Activated T-cell treated with anti-CD3 and anti-CD28 coated beads, Interleukin-2, amount 50 U/mL, for 24 hours (primary cell): ENCODE data around the gene ZNF148.

Experiments
- DNase-seq: peaks from one replicate; pipeline ENCODE4 v3.0.0-alpha.2; 2020
- H3K27ac Mint-ChIP-seq: 2 replicates; pipeline ENCODE4 v1.8.0; 2020; ENCODE audit warnings: mild to moderate bottlenecking, mixed read lengths
- H3K27me3 Mint-ChIP-seq: 2 replicates; pipeline ENCODE4 v1.8.0; 2020; ENCODE audit warnings: mixed read lengths
- H3K36me3 Mint-ChIP-seq: 2 replicates; pipeline ENCODE4 v1.8.0; 2020; ENCODE audit warnings: low read depth, mixed read lengths
- H3K4me1 Mint-ChIP-seq: 2 replicates; pipeline ENCODE4 v1.8.0; 2020; ENCODE audit warnings: low read depth, mixed read lengths
- H3K4me3 Mint-ChIP-seq: 2 replicates; pipeline ENCODE4 v1.8.0; 2020; ENCODE audit warnings: mild to moderate bottlenecking, moderate library complexity, mixed read lengths
- H3K9me3 Mint-ChIP-seq: 2 replicates; pipeline ENCODE4 v1.8.0; 2020; ENCODE audit warnings: mixed read lengths

The ZNF148 gene

DNA sequence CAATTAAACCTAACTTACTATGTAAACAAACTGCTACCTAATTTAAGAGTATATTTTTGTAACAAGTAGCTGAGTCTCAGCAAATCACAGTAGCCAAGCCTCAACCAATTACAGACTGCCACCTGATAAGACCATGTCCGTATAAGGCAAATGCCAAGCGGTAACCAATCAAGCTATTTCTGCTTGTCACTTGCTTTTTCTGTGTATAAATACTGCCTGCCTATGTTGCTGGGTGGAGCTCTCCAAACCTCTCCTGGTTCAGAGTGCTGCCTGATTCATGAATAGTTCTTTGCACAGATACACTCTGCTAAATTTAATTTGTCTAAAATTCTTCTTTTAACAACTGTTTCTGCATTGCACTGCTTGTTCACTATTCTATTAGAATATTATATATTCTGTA, 42.6 kb downstream of the ZNF148 start:
- no peaks in the 10 kb centered on the region for H3K27me3 Mint-ChIP-seq

GRCh38 chr3:125331243-125331642, 43.9 kb downstream of the ZNF148 start:
- Mint-ChIP-seq H3K27ac (no peak overlapping the region), H3K36me3 (peaks cover 44% of the 10 kb centered on the region), H3K9me3 (peaks cover 14% of the 10 kb centered on the region), H3K27me3 (no peaks in the 10 kb centered on the region), H3K4me1 (peaks cover 33% of the 10 kb centered on the region), H3K4me3 (no peak overlapping the region)
- no peak for DNase-seq

More for the DNA sequence above, 42.6 kb downstream of the ZNF148 start:
- Mint-ChIP-seq H3K4me1 (peaks cover 42% of the 10 kb centered on the region), H3K36me3 (peaks cover 38% of the 10 kb centered on the region), H3K9me3 (peaks cover 14% of the 10 kb centered on the region), H3K4me3 (no peak overlapping the region), H3K27ac (no peak overlapping the region)
- no peak for DNase-seq

GRCh38 chr3:125326957-125327356, 48.2 kb downstream of the ZNF148 start:
- no peaks in the 10 kb centered on the region for H3K27me3 Mint-ChIP-seq
- peaks cover 14% of the 10 kb centered on the region for H3K4me1 Mint-ChIP-seq
- no peaks in the 10 kb centered on the region for H3K9me3 Mint-ChIP-seq
- no peak overlapping the region for H3K27ac Mint-ChIP-seq
- peaks cover 66% of the 10 kb centered on the region for H3K36me3 Mint-ChIP-seq
- H3K4me3 Mint-ChIP-seq: no peak overlapping the region
- no peak for DNase-seq

GRCh38 chr3:125325746-125326145, 49.4 kb downstream of the ZNF148 start:
- H3K36me3 Mint-ChIP-seq: peaks cover 61% of the 10 kb centered on the region
- H3K4me3 Mint-ChIP-seq: no peak overlapping the region
- H3K4me1 Mint-ChIP-seq: peaks cover 6% of the 10 kb centered on the region
- DNase-seq: no peak
- no peak overlapping the region for H3K27ac Mint-ChIP-seq
- H3K27me3 Mint-ChIP-seq: no peaks in the 10 kb centered on the region
- H3K9me3 Mint-ChIP-seq: no peaks in the 10 kb centered on the region

- Mint-ChIP-seq H3K36me3 (peaks cover 63% of the 10 kb centered on the region), H3K27ac (no peak overlapping the region), H3K4me1 (peaks cover 9% of the 10 kb centered on the region), H3K27me3 (no peaks in the 10 kb centered on the region), H3K4me3 (no peak overlapping the region), H3K9me3 (no peaks in the 10 kb centered on the region)
- DNase-seq: no peak
Observed at GRCh38 chr3:125324341-125324740, 50.8 kb downstream of the ZNF148 start.

DNA sequence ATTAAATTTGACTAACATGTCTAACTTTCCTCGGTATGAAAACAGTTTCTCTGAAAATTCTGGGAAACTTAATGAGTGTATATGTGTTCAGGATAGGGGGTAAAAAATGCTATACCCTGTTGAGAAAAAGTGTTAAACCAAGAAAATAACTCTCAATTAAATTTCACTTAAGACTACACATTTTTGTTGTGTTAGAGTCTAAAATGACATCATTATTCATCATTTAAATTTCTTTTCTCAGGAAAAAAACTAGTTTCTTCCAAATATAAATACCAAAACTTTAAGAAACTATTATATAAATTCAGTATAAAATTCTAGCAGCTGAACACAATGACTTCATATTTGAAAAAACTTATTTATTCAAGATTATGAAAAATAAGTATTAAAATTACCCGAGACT, 52.2 kb downstream of the ZNF148 start:
- Mint-ChIP-seq H3K4me1 (peaks cover 17% of the 10 kb centered on the region), H3K27ac (no peak overlapping the region), H3K36me3 (peaks cover 64% of the 10 kb centered on the region), H3K9me3 (peaks cover 2% of the 10 kb centered on the region), H3K4me3 (no peak overlapping the region), H3K27me3 (no peaks in the 10 kb centered on the region)
- no peak for DNase-seq

DNA sequence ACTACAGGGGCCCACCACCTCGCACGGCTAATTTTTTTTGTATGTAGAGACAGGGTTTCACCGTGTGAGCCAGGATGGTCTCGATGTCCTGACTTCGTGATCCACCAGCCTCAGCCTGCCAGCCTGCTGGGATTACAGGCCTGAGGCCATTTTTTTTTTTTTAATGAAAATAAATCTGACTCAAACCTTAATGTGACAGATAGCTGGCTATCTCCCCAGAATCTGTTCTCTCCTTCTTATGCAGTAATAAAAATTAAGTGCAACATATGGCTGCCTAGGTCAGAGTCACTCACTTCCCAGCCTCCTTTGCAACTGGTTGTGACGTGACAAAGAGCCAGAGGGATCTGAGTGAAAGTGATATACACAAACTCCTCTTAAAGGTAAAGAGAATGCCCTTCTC, 53.0 kb downstream of the ZNF148 start:
- Mint-ChIP-seq H3K4me3 (no peak overlapping the region), H3K36me3 (peaks cover 62% of the 10 kb centered on the region), H3K27ac (no peak overlapping the region), H3K27me3 (no peaks in the 10 kb centered on the region), H3K4me1 (peaks cover 20% of the 10 kb centered on the region), H3K9me3 (peaks cover 2% of the 10 kb centered on the region)
- DNase-seq: no peak

GRCh38 chr3:125319765-125320164, 55.4 kb downstream of the ZNF148 start:
- Mint-ChIP-seq H3K4me1 (peaks cover 25% of the 10 kb centered on the region), H3K9me3 (peaks cover 5% of the 10 kb centered on the region), H3K27ac (no peak overlapping the region), H3K36me3 (peaks cover 57% of the 10 kb centered on the region), H3K4me3 (no peak overlapping the region), H3K27me3 (no peaks in the 10 kb centered on the region)
- DNase-seq: no peak

- peaks cover 5% of the 10 kb centered on the region for H3K9me3 Mint-ChIP-seq
- no peaks in the 10 kb centered on the region for H3K27me3 Mint-ChIP-seq
- no peak overlapping the region for H3K27ac Mint-ChIP-seq
- peaks cover 29% of the 10 kb centered on the region for H3K4me1 Mint-ChIP-seq
- DNase-seq: no peak
- no peak overlapping the region for H3K4me3 Mint-ChIP-seq
- peaks cover 59% of the 10 kb centered on the region for H3K36me3 Mint-ChIP-seq
Observed at GRCh38 chr3:125318871-125319270, 56.3 kb downstream of the ZNF148 start.

DNA sequence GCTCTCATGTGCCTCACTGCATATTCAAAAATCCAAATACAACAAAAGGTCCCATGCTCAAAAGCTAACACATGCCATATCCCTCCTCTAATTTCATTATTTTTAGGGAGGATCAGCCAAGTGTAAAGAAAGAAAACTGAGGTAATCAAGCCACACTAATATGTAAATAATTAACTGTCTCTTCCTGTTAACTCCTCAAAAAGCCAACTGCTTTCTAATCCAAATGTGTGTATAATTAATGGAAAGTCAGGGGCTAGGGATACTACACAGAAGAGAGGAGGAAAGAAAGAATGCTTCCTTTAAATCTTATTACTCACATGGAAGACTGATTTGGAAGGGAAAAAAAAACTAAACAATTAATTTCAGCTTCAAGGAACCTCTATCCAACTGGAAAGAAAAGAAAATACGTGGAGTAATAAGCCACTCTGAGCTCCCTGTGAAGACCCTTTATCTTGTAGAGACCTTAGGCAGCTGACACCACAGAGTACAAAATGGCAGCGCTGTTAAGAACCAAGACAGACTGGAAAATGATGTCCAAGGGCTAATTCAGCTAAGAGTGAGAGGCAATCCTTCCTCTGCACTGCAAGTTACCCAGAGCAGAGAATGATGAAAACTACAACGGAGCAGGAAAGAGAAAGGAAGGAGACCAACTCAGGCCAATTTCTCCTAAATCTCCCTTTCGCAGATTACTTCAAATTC, 56.8 kb downstream of the ZNF148 start:
- peaks cover 31% of the 10 kb centered on the region for H3K4me1 Mint-ChIP-seq
- H3K27ac Mint-ChIP-seq: no peak overlapping the region

GRCh38 chr3:125317761-125318160, 57.4 kb downstream of the ZNF148 start:
- H3K9me3 Mint-ChIP-seq: peaks cover 5% of the 10 kb centered on the region
- no peak overlapping the region for H3K27ac Mint-ChIP-seq
- peaks cover 58% of the 10 kb centered on the region for H3K36me3 Mint-ChIP-seq
- no peak overlapping the region for H3K4me3 Mint-ChIP-seq
- no peak for DNase-seq
- H3K4me1 Mint-ChIP-seq: peaks cover 34% of the 10 kb centered on the region
- H3K27me3 Mint-ChIP-seq: no peaks in the 10 kb centered on the region

More for the DNA sequence above, 56.8 kb downstream of the ZNF148 start:
- Mint-ChIP-seq H3K4me3 (no peak overlapping the region), H3K9me3 (peaks cover 5% of the 10 kb centered on the region), H3K36me3 (peaks cover 57% of the 10 kb centered on the region), H3K27me3 (no peaks in the 10 kb centered on the region)
- no peak for DNase-seq

DNA sequence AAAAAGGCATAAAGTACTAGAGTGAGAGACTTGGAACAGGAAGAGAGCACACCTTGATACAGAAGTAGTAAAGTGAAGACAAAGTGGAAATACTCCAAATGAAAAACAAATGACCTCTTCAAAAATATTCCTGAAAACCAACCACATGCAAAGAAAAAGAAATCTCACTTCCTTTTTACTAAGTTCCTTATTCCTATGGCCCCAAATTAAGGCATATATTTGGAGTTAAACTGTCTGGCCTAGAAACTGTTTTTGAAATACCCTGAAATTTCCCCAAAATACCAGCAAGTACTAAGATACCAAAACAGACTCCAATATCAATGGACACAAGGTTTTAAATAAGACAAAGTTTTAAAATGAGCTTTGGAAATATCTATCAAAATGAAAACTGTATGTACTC, 58.2 kb downstream of the ZNF148 start:
- DNase-seq: no peak

GRCh38 chr3:125316246-125316645, 58.9 kb downstream of the ZNF148 start:
- Mint-ChIP-seq H3K4me3 (no peak overlapping the region), H3K9me3 (peaks cover 5% of the 10 kb centered on the region), H3K36me3 (peaks cover 64% of the 10 kb centered on the region), H3K27ac (no peak overlapping the region), H3K27me3 (no peaks in the 10 kb centered on the region), H3K4me1 (peaks cover 46% of the 10 kb centered on the region)
- no peak for DNase-seq

More for the DNA sequence above, 58.2 kb downstream of the ZNF148 start:
- Mint-ChIP-seq H3K9me3 (peaks cover 5% of the 10 kb centered on the region), H3K27me3 (no peaks in the 10 kb centered on the region), H3K36me3 (peaks cover 58% of the 10 kb centered on the region), H3K4me3 (no peak overlapping the region), H3K4me1 (peaks cover 39% of the 10 kb centered on the region), H3K27ac (peak overlapping the region; percentile 60)

- Mint-ChIP-seq H3K9me3 (peaks cover 5% of the 10 kb centered on the region), H3K27ac (peak overlapping the region; percentile 75), H3K4me3 (no peak overlapping the region), H3K36me3 (peaks cover 68% of the 10 kb centered on the region), H3K4me1 (peaks cover 60% of the 10 kb centered on the region), H3K27me3 (no peaks in the 10 kb centered on the region)
- no peak for DNase-seq
Observed at GRCh38 chr3:125313060-125313635, 62.0 kb downstream of the ZNF148 start.

- DNase-seq: peak; percentile 60
- Mint-ChIP-seq H3K36me3 (peaks cover 68% of the 10 kb centered on the region), H3K27ac (peak overlapping the region; percentile 91), H3K9me3 (no peaks in the 10 kb centered on the region), H3K4me3 (peak overlapping the region; percentile 81), H3K4me1 (peaks cover 59% of the 10 kb centered on the region), H3K27me3 (no peaks in the 10 kb centered on the region)
Observed at GRCh38 chr3:125310623-125311081, 64.5 kb downstream of the ZNF148 start.
